Nephron (organoid): ENCODE results near the gene AMMECR1.

ENCODE experiments used
- H3K27ac Mint-ChIP-seq, 3 experiments: 2 replicates each; pipeline ENCODE4 v1.8.0; 2020; ENCODE audit warnings: mixed read lengths in 3 of 3, mild to moderate bottlenecking in 2 of 3, moderate library complexity in 1 of 3
- H3K27me3 Mint-ChIP-seq: 2 replicates; pipeline ENCODE4 v1.8.0; 2021; ENCODE audit warnings: low read depth, mild to moderate bottlenecking, moderate library complexity, mixed read lengths
- H3K36me3 Mint-ChIP-seq: 2 replicates; pipeline ENCODE4 v1.8.0; 2020; ENCODE audit warnings: low read depth, mixed read lengths
- H3K4me1 Mint-ChIP-seq: 2 replicates; pipeline ENCODE4 v1.8.0; 2020; ENCODE audit warnings: mixed read lengths
- H3K4me3 Mint-ChIP-seq, 3 experiments: 2 replicates each; pipeline ENCODE4 v1.8.0; 2020; ENCODE audit warnings: mild to moderate bottlenecking in 3 of 3, mixed read lengths in 3 of 3, moderate library complexity in 2 of 3
- H3K9me3 Mint-ChIP-seq: 2 replicates; pipeline ENCODE4 v1.8.0; 2020; ENCODE audit warnings: mixed read lengths
- CTCF ChIP-seq, 3 experiments: fragments of 200-600 bp; sonication (generic); IDR thresholded peaks; one replicate each; pipeline ENCODE4 v1.5.0; 2021; ENCODE audit warnings: antibody characterized with exemption in 3 of 3; ENCODE audit not compliant: unreplicated experiment in 3 of 3

The AMMECR1 gene

GRCh38 chrX:110317061-110317819 lies 645 bp downstream of the AMMECR1 start:
- peak overlapping the region; percentile 92 to 97 (median 95) for H3K4me3 Mint-ChIP-seq
- no peak for TF ChIP-seq CTCF (IDR thresholded peaks at IDR 0.05; ENCODE audit: unreplicated experiment in 3 of 3)
- no peaks in the 10 kb centered on the region for H3K9me3 Mint-ChIP-seq
- peaks cover 70% of the 10 kb centered on the region for H3K4me1 Mint-ChIP-seq
- H3K36me3 Mint-ChIP-seq, result no peaks in the 10 kb centered on the region
- H3K27me3 Mint-ChIP-seq, result no peaks in the 10 kb centered on the region
- peak overlapping the region; percentile 89 to 96 (median 94) for H3K27ac Mint-ChIP-seq

GRCh38 chrX:110316351-110317060 lies 1.4 kb downstream of the AMMECR1 start:
- Mint-ChIP-seq H3K4me1 (peaks cover 70% of the 10 kb centered on the region), H3K9me3 (no peaks in the 10 kb centered on the region), H3K27me3 (no peaks in the 10 kb centered on the region), H3K27ac (peak overlapping the region; percentile 89 to 96 (median 94)), H3K36me3 (no peaks in the 10 kb centered on the region), H3K4me3 (peak overlapping the region; percentile 92 to 97 (median 95))
- TF ChIP-seq CTCF (IDR thresholded peaks at IDR 0.05; ENCODE audit: unreplicated experiment in 3 of 3), result no peak

- no peaks in the 10 kb centered on the region for H3K9me3 Mint-ChIP-seq
- peak overlapping the region; percentile 89 to 96 (median 94) for H3K27ac Mint-ChIP-seq
- H3K4me3 Mint-ChIP-seq, result peak overlapping the region; percentile 92 to 97 (median 95)
- TF ChIP-seq CTCF (IDR thresholded peaks at IDR 0.05; ENCODE audit: unreplicated experiment in 3 of 3), result no peak
- no peaks in the 10 kb centered on the region for H3K36me3 Mint-ChIP-seq
- H3K4me1 Mint-ChIP-seq, result peaks cover 74% of the 10 kb centered on the region
- H3K27me3 Mint-ChIP-seq, result no peaks in the 10 kb centered on the region
Measured at GRCh38 chrX:110315551-110315950, 2.3 kb downstream of the AMMECR1 start.

GRCh38 chrX:110311437-110312230 lies 6.3 kb downstream of the AMMECR1 start:
- TF ChIP-seq CTCF (IDR thresholded peaks at IDR 0.05; ENCODE audit: unreplicated experiment in 3 of 3), result no peak
- Mint-ChIP-seq H3K9me3 (no peaks in the 10 kb centered on the region), H3K27ac (peak overlapping the region; percentile 83 to 98 (median 87)), H3K27me3 (no peaks in the 10 kb centered on the region), H3K4me1 (peaks cover 70% of the 10 kb centered on the region), H3K36me3 (no peaks in the 10 kb centered on the region), H3K4me3 (peak overlapping the region in 1 of 3 experiments; percentile 49)

- no peaks in the 10 kb centered on the region for H3K27me3 Mint-ChIP-seq
- TF ChIP-seq CTCF (IDR thresholded peaks at IDR 0.05; ENCODE audit: unreplicated experiment in 3 of 3), result no peak
- H3K36me3 Mint-ChIP-seq, result no peaks in the 10 kb centered on the region
- peak overlapping the region; percentile 16 to 50 (median 28) for H3K4me3 Mint-ChIP-seq
- peaks cover 63% of the 10 kb centered on the region for H3K4me1 Mint-ChIP-seq
- peak overlapping the region; percentile 83 to 98 (median 87) for H3K27ac Mint-ChIP-seq
- no peaks in the 10 kb centered on the region for H3K9me3 Mint-ChIP-seq
Measured at GRCh38 chrX:110310896-110311295, 7.0 kb downstream of the AMMECR1 start.
